Stomach (tissue), 4 donors: ENCODE results near the gene F2.

ENCODE experiments used
- CTCF ChIP-seq, 7 experiments: fragments of 450-650 bp in 4 of 7; fragments of 200-600 bp in 3 of 7; sonication (generic) in 3 of 7; IDR thresholded peaks; one replicate each; pipeline ENCODE4 v1.5.1; 2016 to 2019; ENCODE audit warnings: antibody characterized with exemption in 7 of 7, control low read depth in 2 of 7, mild to moderate bottlenecking in 1 of 7
- POLR2A ChIP-seq, 4 donors: fragments of 450-650 bp; IDR thresholded peaks; one replicate each; pipeline ENCODE4 v1.6.1; 2016; ENCODE audit warnings: antibody characterized with exemption in 4 of 4, control low read depth in 2 of 4, mild to moderate bottlenecking in 1 of 4, moderate library complexity in 1 of 4

GRCh38 chr11:46761807-46762206 is 42.8 kb downstream of the F2 start:
- TF ChIP-seq CTCF (IDR thresholded peaks at IDR 0.05) (no peak), POLR2A (IDR thresholded peaks at IDR 0.05) (no peak)
